ENCODE measurements around the gene NDUFS7. TPM values are rescaled to one million over a fixed set of nuclear protein-coding genes. Genes with fewer than 3 reads are reported as not detected.

The NDUFS7 gene
- total and polyA plus RNA-seq, 9 of the 15 experiments (the other 6 are each of a cell fraction or from before 2014, with no cell fraction given): 6.0 to 271 (median 60.6) TPM

DNA sequence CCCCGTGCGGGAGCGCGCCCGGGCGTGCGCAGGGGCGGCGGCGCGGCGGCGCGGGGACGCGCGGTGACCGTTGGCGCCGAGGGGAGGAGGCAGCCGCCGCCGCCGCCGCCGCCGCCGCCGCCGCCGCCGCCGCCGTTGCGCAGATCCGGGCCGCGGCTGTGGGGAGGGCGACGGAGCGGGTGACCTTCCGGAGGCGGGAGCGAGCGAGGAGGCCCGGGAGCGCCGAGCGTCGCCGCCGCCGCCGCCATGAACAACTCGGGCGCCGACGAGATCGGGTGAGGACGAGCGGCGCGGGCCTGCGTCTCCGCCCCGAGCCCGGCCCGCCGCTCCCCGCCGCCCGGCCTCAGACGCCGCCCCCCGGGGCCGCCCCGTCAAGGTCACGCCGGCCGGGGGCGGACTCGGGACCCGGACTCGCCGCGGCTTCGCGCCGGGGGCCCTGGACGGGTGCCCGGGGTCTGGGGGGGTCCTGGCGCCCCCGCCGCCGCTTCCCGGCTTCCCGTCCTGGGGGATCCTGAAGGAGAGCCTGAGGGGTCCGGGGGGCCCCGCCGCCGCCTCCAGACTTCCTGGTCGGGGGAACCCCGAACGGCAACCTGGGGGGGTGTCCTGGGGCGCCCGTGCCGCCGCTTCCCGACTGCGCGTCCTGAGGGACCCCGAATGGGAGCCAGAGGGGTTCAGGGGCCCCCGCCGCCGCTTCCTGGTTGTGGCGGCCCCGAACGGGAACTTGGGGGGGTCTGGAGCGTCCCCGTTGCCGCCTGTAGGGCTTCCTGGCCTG is 24.0 kb downstream of the NDUFS7 start, which contains the start of gene DAZAP1:
TSS of gene DAZAP1 (plus strand) at position 59 of the 772 bp plus-strand sequence. CDS start at position 247, 188 bp downstream.
- H3K9me3 ChIP-seq (replicated peaks; ENCODE audit: control insufficient read depth, insufficient read depth, low read depth, low read length): no peaks in the 10 kb centered on the region
- peak in 3 of 4 experiments; percentile 58 to 87 (median 86) for DNase-seq (ENCODE audit: extremely low read depth in 1 of 4, low spot score in 3 of 4)
- CTCF ChIA-PET (ENCODE audit: low intra/inter-chr PET ratio): no interaction called here
- peaks cover 43% of the 10 kb centered on the region for H4K20me1 ChIP-seq (replicated peaks; ENCODE audit: control insufficient read depth, insufficient read depth, low read length)
- no peaks in the 10 kb centered on the region for H3K27me3 ChIP-seq (ENCODE audit: control insufficient read depth in 2 of 2, insufficient read depth in 2 of 2, low read length in 2 of 2)
- H3K4me1 ChIP-seq (replicated peaks in 1 of 2; ENCODE audit: control insufficient read depth in 2 of 2, insufficient read depth in 2 of 2, low read length in 2 of 2): peaks cover 23 to 68% of the 10 kb centered on the region in 2 experiments
- BruUV-seq (replicated peaks): no TSS peak
- H3K36me3 ChIP-seq (ENCODE audit: control insufficient read depth, insufficient read depth, low read length): peaks cover 41% of the 10 kb centered on the region; the same call in 2 of the 3 replicates
- H3K9me1 ChIP-seq (ENCODE audit: control insufficient read depth, insufficient read depth, low read length): peaks cover 17% of the 10 kb centered on the region
- peak within 1 kb of the TSS; percentile 99 for H3K4me3 ChIP-seq
- peak within 1 kb of the TSS; percentile 84 for H3K4me2 ChIP-seq (ENCODE audit: insufficient read depth, low read length)
- peak; percentile 13 for ATAC-seq
- 0% methylated on average over 17 of the region's 121 CpGs for WGBS (ENCODE audit: insufficient coverage, low coverage, missing lambda C conversion rate)
- peak within 1 kb of the TSS; percentile 93 to 98 for H3K9ac ChIP-seq (ENCODE audit: insufficient read depth in 1 of 2, low read depth in 2 of 2, low read length in 2 of 2)
- H3K27ac ChIP-seq (ENCODE audit: extremely low read depth, low read depth, low read length): peak within 1 kb of the TSS; percentile 99
- peaks cover 52% of the 10 kb centered on the region for H3K79me2 ChIP-seq (ENCODE audit: control insufficient read depth, insufficient read depth, low read length)
- peak within 1 kb of the TSS; percentile 73 for H2AFZ ChIP-seq (ENCODE audit: low read depth, low read length)
- FAIRE-seq: no peak
- in situ Hi-C loops (cut with MboI): no loop called here
- intact Hi-C loops (cut with micrococcal nuclease): no loop called here
- POLR2A ChIA-PET: interaction anchor here (0.6 to 1.4 kb wide), 2 partner anchors 29 to 46 kb away, joined by 4 read pairs; no protein-coding TSS in a partner anchor
- TF ChIP-seq, protein P1, sequence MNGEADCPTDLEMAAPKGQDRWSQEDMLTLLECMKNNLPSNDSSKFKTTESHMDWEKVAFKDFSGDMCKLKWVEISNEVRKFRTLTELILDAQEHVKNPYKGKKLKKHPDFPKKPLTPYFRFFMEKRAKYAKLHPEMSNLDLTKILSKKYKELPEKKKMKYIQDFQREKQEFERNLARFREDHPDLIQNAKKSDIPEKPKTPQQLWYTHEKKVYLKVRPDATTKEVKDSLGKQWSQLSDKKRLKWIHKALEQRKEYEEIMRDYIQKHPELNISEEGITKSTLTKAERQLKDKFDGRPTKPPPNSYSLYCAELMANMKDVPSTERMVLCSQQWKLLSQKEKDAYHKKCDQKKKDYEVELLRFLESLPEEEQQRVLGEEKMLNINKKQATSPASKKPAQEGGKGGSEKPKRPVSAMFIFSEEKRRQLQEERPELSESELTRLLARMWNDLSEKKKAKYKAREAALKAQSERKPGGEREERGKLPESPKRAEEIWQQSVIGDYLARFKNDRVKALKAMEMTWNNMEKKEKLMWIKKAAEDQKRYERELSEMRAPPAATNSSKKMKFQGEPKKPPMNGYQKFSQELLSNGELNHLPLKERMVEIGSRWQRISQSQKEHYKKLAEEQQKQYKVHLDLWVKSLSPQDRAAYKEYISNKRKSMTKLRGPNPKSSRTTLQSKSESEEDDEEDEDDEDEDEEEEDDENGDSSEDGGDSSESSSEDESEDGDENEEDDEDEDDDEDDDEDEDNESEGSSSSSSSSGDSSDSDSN (IDR thresholded peaks at IDR 0.05; ENCODE audit: borderline replicate concordance in 1 of 2, low read depth in 2 of 2, low read length in 2 of 2): 0 out of 4 replicates have a peak, but pooled peaks of 1 of the 2 experiments have one; percentile 9
- TF ChIP-seq TAF1 (IDR thresholded peaks at IDR 0.05; ENCODE audit: control insufficient read depth, extremely low read depth, insufficient read depth, low read length, severe bottlenecking) (peak; percentile 49), YY1 (IDR thresholded peaks at IDR 0.05; ENCODE audit: borderline replicate concordance in 1 of 3, control insufficient read depth in 1 of 3, extremely low read depth in 1 of 3, insufficient read depth in 3 of 3, insufficient read length in 1 of 3, insufficient replicate concordance in 2 of 3, low read depth in 1 of 3, low read length in 2 of 3) (peak in 1 of 3 experiments; percentile 13), ZBTB11 (CRISPR knock-in tag; IDR thresholded peaks at IDR 0.05) (0 out of 6 replicates have a peak, but pooled peaks of 1 of the 3 experiments have one; percentile 29), HDAC1 (IDR thresholded peaks at IDR 0.05) (no peak), E2F6 (IDR thresholded peaks at IDR 0.05; ENCODE audit: borderline replicate concordance in 1 of 2, extremely low read depth in 1 of 2, insufficient read depth in 1 of 2, insufficient read length in 1 of 2, low read depth in 1 of 2, low read length in 1 of 2, poor library complexity in 1 of 2, severe bottlenecking in 1 of 2) (peak in 1 of 2 experiments; percentile 35)
- TF ChIP-seq, protein P2, sequence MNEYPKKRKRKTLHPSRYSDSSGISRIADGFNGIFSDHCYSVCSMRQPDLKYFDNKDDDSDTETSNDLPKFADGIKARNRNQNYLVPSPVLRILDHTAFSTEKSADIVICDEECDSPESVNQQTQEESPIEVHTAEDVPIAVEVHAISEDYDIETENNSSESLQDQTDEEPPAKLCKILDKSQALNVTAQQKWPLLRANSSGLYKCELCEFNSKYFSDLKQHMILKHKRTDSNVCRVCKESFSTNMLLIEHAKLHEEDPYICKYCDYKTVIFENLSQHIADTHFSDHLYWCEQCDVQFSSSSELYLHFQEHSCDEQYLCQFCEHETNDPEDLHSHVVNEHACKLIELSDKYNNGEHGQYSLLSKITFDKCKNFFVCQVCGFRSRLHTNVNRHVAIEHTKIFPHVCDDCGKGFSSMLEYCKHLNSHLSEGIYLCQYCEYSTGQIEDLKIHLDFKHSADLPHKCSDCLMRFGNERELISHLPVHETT (CRISPR knock-in tag; conservative IDR thresholded peaks at IDR 0.05 in 1 of 2, IDR thresholded peaks at IDR 0.05 in 1 of 2): peak in 1 of 2 experiments; percentile 98; a peak in 2 of 4 replicates
